K562 (cell line): ENCODE measurements around the gene NDUFB8. TPM values are rescaled to one million over a fixed set of nuclear protein-coding genes. Genes with fewer than 3 reads are reported as not detected.

ENCODE experiments used
- ATAC-seq: fragments of 200-7000 bp; cut with Tn5 transposase; 3 replicates; pipeline ENCODE4 v1.9.1; 2020; ENCODE audit warnings: moderate library complexity
- BruUV-seq: library from RNA; stranded (reverse); fragments of 400-500 nt; replicated peaks from 2 replicates; lab custom pipeline; 2021; lab: Mats Ljungman, UMichigan
- CTCF ChIA-PET: fragments of 300-600 bp; formaldehyde crosslinking; extraction: SDS; loops from one replicate; lab custom pipeline; 2021; ENCODE audit warnings: low intra/inter-chr PET ratio; lab: Yijun Ruan, JAX
- POLR2A ChIA-PET: fragments of 300-600, 350-650 bp; sonication (Branson Sonifier 250); formaldehyde crosslinking; extraction: SDS; loops from one replicate; lab custom pipeline; 2021; ENCODE audit warnings: antibody characterized with exemption, inconsistent platforms; lab: Yijun Ruan, JAX
- DNase-seq, 4 experiments: peaks; one replicate each; pipeline versions ENCODE4 v3.0.0 to v3.0.0-alpha.2; 2011 to 2018; ENCODE audit warnings: low spot score in 3 of 4, mixed read lengths in 3 of 4; ENCODE audit errors: extremely low read depth in 1 of 4
- FAIRE-seq: peaks from 2 replicates; lab custom pipeline; 2011; peaks lifted over from hg19 to GRCh38; lab: Jason Lieb, UNC
- H2AFZ ChIP-seq: 2 replicates; pipeline ENCODE4 v1.6.0; 2011; ENCODE audit warnings: low read depth, low read length, control low read depth, inconsistent platforms
- H3K27ac ChIP-seq: fragments of 200-600 bp; 3 replicates; pipeline ENCODE4 v1.8.0; 2011; ENCODE audit warnings: low read depth, mild to moderate bottlenecking, control low read depth, inconsistent platforms, low read length, moderate library complexity, mixed read lengths; ENCODE audit errors: extremely low read depth
- H3K27me3 ChIP-seq, 2 experiments: fragments of 300-600 bp in 1 of 2; 2 replicates in 1 of 2; 3 replicates in 1 of 2; pipeline versions ENCODE4 v1.6.0 to v1.8.0; 2011; ENCODE audit warnings: inconsistent platforms in 2 of 2, low read length in 2 of 2, mild to moderate bottlenecking in 1 of 2, mixed read lengths in 1 of 2, moderate library complexity in 1 of 2; ENCODE audit not compliant: control insufficient read depth in 2 of 2, insufficient read depth in 2 of 2
- H3K36me3 ChIP-seq: fragments of 300-600 bp; 3 replicates; pipeline ENCODE4 v1.8.0; 2011; ENCODE audit warnings: mild to moderate bottlenecking, low read length, inconsistent platforms; ENCODE audit not compliant: control insufficient read depth, insufficient read depth
- H3K4me1 ChIP-seq, 2 experiments: fragments of 200-600 bp in 1 of 2; replicated peaks in 1 of 2; 2 replicates in 1 of 2; 3 replicates in 1 of 2; pipeline versions ENCODE4 v1.5.1 to v1.8.0; 2011; ENCODE audit warnings: inconsistent platforms in 2 of 2, low read length in 2 of 2, mild to moderate bottlenecking in 1 of 2, mixed read lengths in 1 of 2, moderate library complexity in 1 of 2; ENCODE audit not compliant: control insufficient read depth in 2 of 2, insufficient read depth in 2 of 2
- H3K4me2 ChIP-seq: 2 replicates; pipeline ENCODE4 v1.6.1; 2011; ENCODE audit warnings: low read length, control low read depth, inconsistent platforms, mixed read lengths; ENCODE audit not compliant: insufficient read depth
- H3K4me3 ChIP-seq: fragments of 200-600 bp; sonication (generic), shearing (Covaris generic); 2 replicates; pipeline ENCODE4 v1.5.1; 2016; ENCODE audit warnings: control low read depth, inconsistent platforms
- H3K79me2 ChIP-seq: fragments of 200-600 bp; 3 replicates; pipeline ENCODE4 v1.8.0; 2011; ENCODE audit warnings: low read length, inconsistent platforms; ENCODE audit not compliant: control insufficient read depth, insufficient read depth
- H3K9ac ChIP-seq, 2 experiments: 2 replicates each; pipeline versions ENCODE4 v1.6.0 to v1.6.1; 2011; ENCODE audit warnings: low read depth in 2 of 2, low read length in 2 of 2, control low read depth in 1 of 2, inconsistent platforms in 1 of 2, mild to moderate bottlenecking in 1 of 2, mixed read lengths in 1 of 2; ENCODE audit not compliant: insufficient read depth in 1 of 2
- H3K9me1 ChIP-seq: one replicate; pipeline ENCODE4 v1.6.0; 2011; ENCODE audit warnings: inconsistent platforms, mild to moderate bottlenecking, low read length, moderate library complexity; ENCODE audit not compliant: control insufficient read depth, insufficient read depth
- H3K9me3 ChIP-seq: replicated peaks from 2 replicates; pipeline ENCODE4 v1.5.1; 2011; ENCODE audit warnings: low read depth, low read length, inconsistent platforms; ENCODE audit not compliant: control insufficient read depth, insufficient read depth
- H4K20me1 ChIP-seq: replicated peaks from 2 replicates; pipeline ENCODE4 v1.6.1; 2011; ENCODE audit warnings: low read length, inconsistent platforms, mixed read lengths; ENCODE audit not compliant: control insufficient read depth, insufficient read depth
- E2F6 ChIP-seq, 2 experiments: IDR thresholded peaks; 2 replicates each; pipeline ENCODE4 v1.6.1; 2011; ENCODE audit warnings: borderline replicate concordance in 1 of 2, control low read depth in 1 of 2, low read depth in 1 of 2, low read length in 1 of 2, mild to moderate bottlenecking in 1 of 2, mixed read lengths in 1 of 2, moderate library complexity in 1 of 2; ENCODE audit not compliant: insufficient read depth in 1 of 2, insufficient read length in 1 of 2, poor library complexity in 1 of 2, severe bottlenecking in 1 of 2; ENCODE audit errors: extremely low read depth in 1 of 2
- EZH2 ChIP-seq: IDR thresholded peaks from 2 replicates; pipeline ENCODE4 v1.6.1; 2012; ENCODE audit warnings: low read depth, mild to moderate bottlenecking, inconsistent platforms, low read length, borderline replicate concordance
- IRF2 ChIP-seq: sonication (generic); formaldehyde crosslinking; IDR thresholded peaks from 2 replicates; pipeline ENCODE4 v1.8.1; 2022; ENCODE audit warnings: mild to moderate bottlenecking, missing genetic modification reagents
- IRF9 ChIP-seq: fragments of 450-650 bp; IDR thresholded peaks from 2 replicates; pipeline ENCODE4 v1.6.1; 2016; ENCODE audit warnings: missing biosample characterization, missing genetic modification characterization
- KLF16 ChIP-seq: IDR thresholded peaks from 2 replicates; pipeline ENCODE4 v1.6.1; 2016; ENCODE audit warnings: antibody characterized with exemption
- MEF2A ChIP-seq: IDR thresholded peaks from 2 replicates; pipeline ENCODE4 v1.6.1; 2011; ENCODE audit warnings: low read depth, mild to moderate bottlenecking, low read length, moderate library complexity; ENCODE audit not compliant: control insufficient read depth
- MYC ChIP-seq, 2 experiments: fragments of 250-450 bp in 1 of 2; sonication (Bioruptor Pico) in 1 of 2; IDR thresholded peaks; 2 replicates each; pipeline versions ENCODE4 v1.5.1 to v1.6.1; 2012 to 2021; ENCODE audit warnings: low read depth in 2 of 2, borderline replicate concordance in 1 of 2, improper control_type of control experiment in 1 of 2, low read length in 1 of 2, mild to moderate bottlenecking in 1 of 2, moderate library complexity in 1 of 2
- PML ChIP-seq: IDR thresholded peaks from 2 replicates; pipeline ENCODE4 v1.6.1; 2012; ENCODE audit warnings: low read length, inconsistent platforms
- PPARD ChIP-seq: fragments of 250-450 bp; sonication (Bioruptor Pico); IDR thresholded peaks from 2 replicates; pipeline ENCODE4 v1.8.0; 2022; ENCODE audit warnings: inconsistent platforms, mild to moderate bottlenecking, moderate library complexity
- PRDM10 ChIP-seq: fragments of 450-650 bp; IDR thresholded peaks from 2 replicates; pipeline ENCODE4 v1.6.1; 2018; ENCODE audit not compliant: partially characterized antibody
- PTBP1 ChIP-seq: fragments of 200-400 bp; formaldehyde crosslinking; IDR thresholded peaks from 2 replicates; pipeline ENCODE4 v1.6.1; 2017; ENCODE audit warnings: low read depth, low read length
- RBFOX2 ChIP-seq: fragments of 200-400 bp; formaldehyde crosslinking; IDR thresholded peaks from 2 replicates; pipeline ENCODE4 v1.6.1; 2017; ENCODE audit warnings: low read depth, mild to moderate bottlenecking, low read length, moderate library complexity
- SMAD1 ChIP-seq: fragments of 150-350 bp; IDR thresholded peaks from 2 replicates; pipeline ENCODE4 v1.6.1; 2014; ENCODE audit warnings: low read length, low read depth; ENCODE audit not compliant: partially characterized antibody
- ZNF217 ChIP-seq: sonication (generic); formaldehyde crosslinking; IDR thresholded peaks from 2 replicates; pipeline ENCODE4 v1.8.0; 2022; ENCODE audit warnings: mild to moderate bottlenecking, missing genetic modification reagents
- ZNF395 ChIP-seq: fragments of 200-800 bp; sonication (Bioruptor generic); IDR thresholded peaks from 2 replicates; pipeline ENCODE4 v1.6.1; 2017; ENCODE audit warnings: missing genetic modification characterization, missing compliant biosample characterization
- WGBS: fragments of 100-300 bp; shearing (Covaris generic); methylation state at CpG from one replicate; pipeline ENCODE4 v1.1.6; 2016; ENCODE audit warnings: low coverage, mixed read lengths; ENCODE audit not compliant: insufficient coverage; ENCODE audit errors: missing lambda C conversion rate; 5-methylcytosine and 5-hydroxymethylcytosine counted together
- in situ Hi-C: fragments of 300-500 bp; cut with MboI; formaldehyde crosslinking; loops from 4 replicates; pipeline ENCODE4 v1.15.0; 2018; ENCODE audit warnings: inconsistent platforms, mixed read lengths
- intact Hi-C: fragments of 100-400 bp; cut with micrococcal nuclease; formaldehyde crosslinking; loops from 2 replicates; pipeline ENCODE4 v1.14.2; 2022
- polyA plus RNA-seq, 8 experiments: library from polyadenylated mRNA; depleted of rRNA in 4 of 8; stranded (reverse) in 5 of 8; unstranded in 3 of 8; fragments of >200 nt; fragmentation: Nextera tagmentation in 2 of 8; fragmentation: Illumina TruSeq in 1 of 8; extraction: Ambion mirVana in 2 of 8; extraction: Trizol in 1 of 8; gene quantifications; 2 replicates each; pipeline versions ENCODE4 v1.2.1 to v1.2.3, GENCODE V29; 2011 to 2014; ENCODE audit warnings: inconsistent platforms in 1 of 8, missing spikeins in 1 of 8
- total RNA-seq, 7 experiments: library from RNA; depleted of rRNA in 6 of 7; stranded (reverse); fragments of >200 nt in 6 of 7; fragmentation: Illumina TruSeq in 2 of 7; extraction: Trizol in 2 of 7; gene quantifications; 2 replicates each; pipeline versions ENCODE4 v1.2.1 to v1.2.3, GENCODE V29; 2011 to 2021; ENCODE audit warnings: low replicate concordance in 1 of 7

Gene NDUFB8
- total and polyA plus RNA-seq, 9 of the 15 experiments (the other 6 are each of a cell fraction or from before 2014, with no cell fraction given) = 131 to 360 (median 199) TPM

- Histone ChIP-seq H3K9ac (no peak overlapping the region), H4K20me1 (no peaks in the 10 kb centered on the region), H3K9me3 (no peaks in the 10 kb centered on the region), H3K4me3 (no peak overlapping the region), H3K79me2 (no peaks in the 10 kb centered on the region), H3K27ac (no peak overlapping the region), H3K4me2 (no peak overlapping the region), H3K36me3 (peaks cover 6% of the 10 kb centered on the region; the same call in 1 of the 3 replicates), H3K4me1 (no peaks in the 10 kb centered on the region), H3K9me1 (no peaks in the 10 kb centered on the region), H3K27me3 (no peaks in the 10 kb centered on the region), H2AFZ (no peak overlapping the region)
- CTCF ChIA-PET = no interaction called here
- no peak for FAIRE-seq
- intact Hi-C loops (no loop called here), in situ Hi-C loops (loop anchor here (10.0 to 25.0 kb wide), 2 partner anchors 308 to 461 kb away; no protein-coding TSS in a partner anchor)
- POLR2A ChIA-PET = interaction anchor here (0.7 kb wide), 1 partner anchor 328 kb away, joined by 4 read pairs; no protein-coding TSS in a partner anchor
- 74% methylated on average over 3 of the region's 3 CpGs for WGBS
- no peak for ATAC-seq
- no TSS peak for BruUV-seq
- DNase-seq = no peak
- TF ChIP-seq IRF9 (tag) (no peak), E2F6 (IDR thresholded peaks at IDR 0.05; ENCODE audit: borderline replicate concordance in 1 of 2, extremely low read depth in 1 of 2, insufficient read depth in 1 of 2, insufficient read length in 1 of 2, low read depth in 1 of 2, low read length in 1 of 2, poor library complexity in 1 of 2, severe bottlenecking in 1 of 2) (no peak), PTBP1 (no peak), MYC (IDR thresholded peaks at IDR 0.05; ENCODE audit: low read depth, low read length) (no peak), MYC (CRISPR knock-in tag; IDR thresholded peaks at IDR 0.05; ENCODE audit: borderline replicate concordance, low read depth) (no peak), EZH2 (no peak), RBFOX2 (no peak), MEF2A (no peak), SMAD1 (no peak), ZNF395 (CRISPR knock-in tag) (no peak), PML (no peak), PRDM10 (no peak), ZNF217 (no peak), IRF2 (CRISPR knock-in tag) (no peak), PPARD (CRISPR knock-in tag) (no peak), KLF16 (no peak)
Observed at GRCh38 chr10:100553929-100554328, 24.3 kb upstream of the NDUFB8 start.
